ENCODE results near the gene LILRA5.
"Not testable (repeated sequence)": the region's sequence is repeated elsewhere in the genome, so short reads cannot be mapped to it uniquely, and the experiment has no call there.

Gene LILRA5

DNA sequence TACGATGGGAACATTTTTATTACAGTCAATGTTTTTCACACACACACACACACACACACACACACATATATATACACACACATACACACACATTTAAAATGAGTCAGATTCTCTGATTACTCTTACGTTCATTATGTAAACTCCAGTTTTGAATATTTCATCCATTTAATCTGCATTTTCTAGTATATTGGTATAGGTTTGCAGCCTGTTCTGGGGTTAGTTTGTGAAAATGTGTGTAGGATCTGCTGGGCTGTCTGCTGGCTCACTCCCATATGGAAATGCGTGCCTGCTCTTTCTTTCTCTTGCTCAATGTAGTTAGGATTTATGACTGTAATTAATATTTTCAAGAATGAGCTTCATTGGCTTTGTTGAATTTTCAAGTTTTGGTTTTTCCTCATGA, 39.1 kb downstream of the LILRA5 start:
- no peak for DNase-seq

DNA sequence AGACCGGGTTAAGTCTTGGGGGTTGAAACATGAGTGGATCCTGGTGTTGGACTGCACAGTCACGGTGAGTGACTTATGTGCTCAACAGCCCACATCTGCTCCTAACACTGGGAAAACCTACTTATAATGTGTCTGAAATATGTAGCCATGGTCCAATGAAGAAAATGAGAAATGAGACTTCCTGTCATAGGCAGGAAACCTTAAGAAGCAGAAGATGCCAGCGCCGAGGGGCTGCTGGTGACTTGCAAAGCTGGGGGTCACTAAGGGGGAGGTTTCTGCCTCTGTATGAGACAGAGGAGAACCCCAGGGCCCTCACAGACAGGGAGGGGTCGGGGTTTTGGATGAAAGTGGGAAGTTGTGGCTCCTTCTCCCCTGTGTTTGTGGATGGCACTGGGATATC, 40.8 kb downstream of the LILRA5 start:
- not testable (repeated sequence) for DNase-seq

DNA sequence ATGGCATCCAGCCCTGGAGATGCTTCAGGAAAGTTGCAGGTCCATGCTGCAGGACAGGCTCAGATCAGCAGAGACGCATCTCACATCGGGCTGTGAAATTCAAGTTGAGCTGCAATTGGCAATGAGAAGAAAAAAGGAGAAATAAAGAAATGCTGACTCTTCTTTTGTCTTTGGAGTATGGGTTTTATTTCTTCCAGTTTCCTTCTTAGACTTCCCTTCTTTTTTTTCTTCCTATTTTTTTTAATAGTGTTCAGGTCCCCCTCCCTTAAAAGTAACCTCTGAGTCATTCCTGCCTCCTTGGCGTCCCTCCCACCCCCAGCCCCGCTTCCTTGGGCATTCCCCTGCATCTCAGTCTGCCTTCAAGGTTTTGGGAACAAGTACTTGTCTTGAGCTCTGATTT, 41.4 kb downstream of the LILRA5 start:
- DNase-seq = not testable (repeated sequence)

DNA sequence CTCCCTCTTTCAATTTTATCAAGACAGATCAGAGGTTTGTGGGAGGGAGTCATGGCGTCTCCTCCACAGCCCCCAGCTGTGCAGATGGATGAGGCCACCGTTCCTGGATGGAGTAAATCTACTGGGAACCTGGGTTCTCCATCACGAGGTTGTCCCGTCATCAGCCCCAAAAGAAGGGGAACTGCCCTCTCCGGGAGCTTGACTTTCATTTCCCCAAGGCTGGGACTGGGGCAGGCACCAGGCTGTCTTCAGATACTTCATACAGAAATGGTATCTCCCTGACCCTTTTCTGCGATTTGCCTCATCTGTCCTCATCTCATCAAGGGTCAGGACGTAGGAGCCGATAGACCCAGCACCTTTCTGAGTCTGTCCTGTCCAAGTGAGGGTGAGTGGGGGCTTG, 41.9 kb downstream of the LILRA5 start:
- peak in 7 of 14 donors; percentile 7 to 59 (median 20) for DNase-seq

- no peak for DNase-seq
Measured at GRCh38 chr19:54268936-54269335, 44.0 kb downstream of the LILRA5 start.

- peak in 7 of 14 donors; percentile 12 to 30 (median 16) for DNase-seq
Measured at GRCh38 chr19:54266133-54266532, 46.8 kb downstream of the LILRA5 start.

DNA sequence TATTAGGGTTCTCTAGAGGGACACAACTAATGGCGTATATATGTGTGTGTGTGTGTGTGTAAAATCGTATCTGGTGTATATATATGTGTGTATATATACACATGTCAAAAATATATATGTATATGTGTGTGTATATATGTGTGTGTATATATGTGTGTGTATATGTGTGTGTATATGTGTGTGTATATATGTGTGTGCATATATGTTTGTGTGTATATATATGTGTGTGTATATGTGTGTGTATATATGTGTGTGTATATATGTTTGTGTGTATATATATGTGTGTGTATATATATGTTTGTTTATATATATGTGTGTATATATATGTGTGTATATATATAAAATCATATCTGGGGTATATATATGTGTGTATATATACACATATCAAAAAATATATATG, 50.5 kb downstream of the LILRA5 start:
- no peak for DNase-seq

DNA sequence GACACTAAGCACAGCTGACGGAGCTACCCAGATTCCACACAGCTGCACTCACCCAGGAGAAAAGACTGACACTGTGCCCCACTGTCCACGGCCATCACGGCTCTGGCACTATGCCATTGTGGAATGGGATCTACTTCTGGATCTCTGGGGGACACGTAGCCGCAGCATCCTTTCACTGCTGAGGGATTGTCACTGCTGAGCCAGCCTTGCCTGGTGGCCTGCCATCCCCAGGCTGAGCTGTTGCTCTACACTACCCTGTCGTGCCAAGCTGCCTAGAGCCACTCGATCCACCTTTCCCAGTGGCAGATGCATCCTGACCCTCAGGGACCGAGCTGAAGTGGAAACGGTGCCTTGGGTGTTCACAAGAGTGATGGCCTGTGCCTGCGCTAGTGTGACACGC, 50.9 kb downstream of the LILRA5 start:
- DNase-seq = no peak

DNA sequence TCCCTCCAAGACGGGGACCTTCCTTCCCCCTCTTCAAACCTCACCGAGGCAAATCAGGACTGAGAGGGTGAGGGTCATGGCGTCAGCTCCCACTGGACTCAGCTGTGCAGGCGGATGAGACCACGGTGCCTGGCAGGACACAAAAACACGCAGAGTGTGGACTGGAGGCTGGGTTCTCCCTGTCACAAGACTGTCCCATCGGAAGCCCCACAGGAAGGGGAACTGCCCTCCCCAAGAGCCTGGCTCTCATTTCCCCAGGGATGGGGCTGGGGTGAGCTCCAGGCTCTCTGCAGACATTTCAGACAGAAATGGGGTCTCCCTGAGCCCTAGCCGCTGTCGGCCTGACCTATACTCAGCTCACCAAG, 55.9 kb downstream of the LILRA5 start, which contains the start of gene LILRB5:
Gene LILRB5 (minus strand): TSS at position 158 of the 365 bp plus-strand sequence. CDS start 80 bp downstream, at position 78.
- no peak for DNase-seq

Measured in C1 segment of cervical spinal cord (tissue), 14 donors.